ENCODE results near the gene RILP.

GRCh38 chr17:1673041-1673785 lies 23.5 kb upstream of the RILP start:
- TF ChIP-seq CTCF (IDR thresholded peaks at IDR 0.05; ENCODE audit: low read length) = no peak
- no peak for TF ChIP-seq EZH2 (optimal IDR thresholded peaks at IDR 0.05; ENCODE audit: low read depth, low read length)

All from MM.1S (cell line).